OCI-LY3 (cell line): ENCODE data around the gene ATP6V0C.
A peak's percentile ranks its signal among the peaks of the same experiment; 100 is the strongest.

Experiments
- H2AFZ ChIP-seq: fragments of 200-600, 300-600 bp; shearing (Covaris generic); 2 replicates; pipeline ENCODE4 v1.6.0; 2014; ENCODE audit warnings: antibody characterized with exemption, low read depth, low read length
- H3K27ac ChIP-seq: fragments of 200-600, 300-600 bp; sonication (generic); 2 replicates; pipeline ENCODE4 v1.5.1; 2014; ENCODE audit warnings: mild to moderate bottlenecking, low read length, moderate library complexity, mixed read lengths
- H3K27me3 ChIP-seq: fragments of 200-600, 300-600 bp; sonication (generic); 2 replicates; pipeline ENCODE4 v1.6.1; 2014; ENCODE audit warnings: low read depth, low read length, mixed read lengths
- H3K36me3 ChIP-seq: fragments of 200-600, 300-600 bp; sonication (generic); replicated peaks from 2 replicates; pipeline ENCODE3; 2014; ENCODE audit warnings: low read depth, low read length, mixed read lengths
- H3K4me1 ChIP-seq: fragments of 300-600, 200-600 bp; sonication (generic); 2 replicates; pipeline ENCODE4 v1.6.1; 2014; ENCODE audit warnings: low read length, mixed read lengths
- H3K4me2 ChIP-seq: fragments of 200-600, 300-600 bp; sonication (generic); 2 replicates; pipeline ENCODE4 v1.6.1; 2014; ENCODE audit warnings: low read length, mixed read lengths
- H3K4me3 ChIP-seq: fragments of 300-600, 200-600 bp; sonication (generic); 2 replicates; pipeline ENCODE4 v1.5.1; 2014; ENCODE audit warnings: antibody characterized with exemption, mild to moderate bottlenecking, low read length, moderate library complexity
- H3K79me2 ChIP-seq: fragments of 300-600, 200-600 bp; shearing (Covaris generic); 2 replicates; pipeline ENCODE4 v1.6.1; 2014; ENCODE audit warnings: mild to moderate bottlenecking, low read length, mixed read lengths
- H3K9ac ChIP-seq: fragments of 300-600, 200-600 bp; shearing (Covaris generic); 2 replicates; pipeline ENCODE4 v1.6.0; 2014; ENCODE audit warnings: mild to moderate bottlenecking, low read length, moderate library complexity
- H3K9me3 ChIP-seq: fragments of 200-600, 300-600 bp; shearing (Covaris generic); 2 replicates; pipeline ENCODE4 v1.6.1; 2014; ENCODE audit warnings: low read length, mixed read lengths; ENCODE audit not compliant: insufficient read depth
- H4K20me1 ChIP-seq: fragments of 200-600, 300-600 bp; sonication (generic); 2 replicates; pipeline ENCODE4 v1.6.1; 2016; ENCODE audit warnings: low read length, mixed read lengths; ENCODE audit not compliant: insufficient read depth
- EZH2phosphoT487 ChIP-seq: fragments of 200-600 bp; shearing (Covaris generic); IDR thresholded peaks from 2 replicates; pipeline ENCODE4 v1.6.1; 2018; ENCODE audit warnings: antibody characterized with exemption, mixed run types, low read depth
- TF ChIP-seq, protein P1 (sequence below): fragments of 200-600, 300-600 bp; sonication (generic); IDR thresholded peaks from 2 replicates; pipeline ENCODE4 v1.5.1; 2014; ENCODE audit warnings: antibody characterized with exemption, low read length, low read depth

ATP6V0C gene

DNA sequence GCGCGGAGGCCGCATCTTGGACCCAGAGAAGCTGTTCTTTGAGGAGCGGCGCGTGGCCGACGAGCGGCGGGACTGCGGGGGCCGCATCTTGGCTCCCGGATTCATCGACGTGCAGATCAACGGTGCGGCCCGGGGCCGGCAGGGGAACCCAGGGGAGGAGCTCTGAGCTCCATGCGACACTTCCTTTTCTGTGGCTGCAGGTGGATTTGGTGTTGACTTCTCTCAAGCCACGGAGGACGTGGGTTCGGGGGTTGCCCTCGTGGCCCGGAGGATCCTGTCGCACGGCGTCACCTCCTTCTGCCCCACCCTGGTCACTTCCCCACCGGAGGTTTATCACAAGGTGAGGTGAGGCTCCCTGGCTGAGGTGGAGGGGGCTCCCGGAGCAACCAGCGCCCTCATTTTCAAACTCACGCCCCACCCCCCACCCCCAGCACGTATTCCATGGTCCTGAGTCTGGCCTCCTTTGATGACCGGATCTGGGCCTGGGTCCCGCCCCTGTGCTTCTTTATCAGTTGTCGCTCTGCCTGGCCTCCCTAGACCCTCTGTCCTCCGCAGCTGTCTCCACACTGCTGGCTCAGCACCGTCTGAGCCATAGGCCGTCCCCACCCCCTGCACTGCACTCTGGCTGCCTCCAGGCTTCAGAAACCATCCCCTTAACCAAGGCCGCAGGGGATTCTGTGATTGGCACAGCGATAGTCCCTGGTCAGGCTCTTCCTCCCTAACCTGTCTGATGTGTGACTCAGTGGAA is 7.2 kb downstream of the ATP6V0C start:
- Histone ChIP-seq H3K4me1 (peaks cover 22% of the 10 kb centered on the region), H3K79me2 (peaks cover 49% of the 10 kb centered on the region), H3K36me3 (peaks cover 15% of the 10 kb centered on the region), H4K20me1 (peaks cover 40% of the 10 kb centered on the region), H2AFZ (no peak overlapping the region), H3K9me3 (no peaks in the 10 kb centered on the region), H3K27me3 (no peaks in the 10 kb centered on the region), H3K9ac (peak overlapping the region; percentile 62), H3K4me2 (peak overlapping the region; percentile 94), H3K4me3 (peak overlapping the region; percentile 95), H3K27ac (no peak overlapping the region)
- no peak for TF ChIP-seq EZH2phosphoT487
- TF ChIP-seq, protein P1, sequence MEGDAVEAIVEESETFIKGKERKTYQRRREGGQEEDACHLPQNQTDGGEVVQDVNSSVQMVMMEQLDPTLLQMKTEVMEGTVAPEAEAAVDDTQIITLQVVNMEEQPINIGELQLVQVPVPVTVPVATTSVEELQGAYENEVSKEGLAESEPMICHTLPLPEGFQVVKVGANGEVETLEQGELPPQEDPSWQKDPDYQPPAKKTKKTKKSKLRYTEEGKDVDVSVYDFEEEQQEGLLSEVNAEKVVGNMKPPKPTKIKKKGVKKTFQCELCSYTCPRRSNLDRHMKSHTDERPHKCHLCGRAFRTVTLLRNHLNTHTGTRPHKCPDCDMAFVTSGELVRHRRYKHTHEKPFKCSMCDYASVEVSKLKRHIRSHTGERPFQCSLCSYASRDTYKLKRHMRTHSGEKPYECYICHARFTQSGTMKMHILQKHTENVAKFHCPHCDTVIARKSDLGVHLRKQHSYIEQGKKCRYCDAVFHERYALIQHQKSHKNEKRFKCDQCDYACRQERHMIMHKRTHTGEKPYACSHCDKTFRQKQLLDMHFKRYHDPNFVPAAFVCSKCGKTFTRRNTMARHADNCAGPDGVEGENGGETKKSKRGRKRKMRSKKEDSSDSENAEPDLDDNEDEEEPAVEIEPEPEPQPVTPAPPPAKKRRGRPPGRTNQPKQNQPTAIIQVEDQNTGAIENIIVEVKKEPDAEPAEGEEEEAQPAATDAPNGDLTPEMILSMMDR = no peak

DNA sequence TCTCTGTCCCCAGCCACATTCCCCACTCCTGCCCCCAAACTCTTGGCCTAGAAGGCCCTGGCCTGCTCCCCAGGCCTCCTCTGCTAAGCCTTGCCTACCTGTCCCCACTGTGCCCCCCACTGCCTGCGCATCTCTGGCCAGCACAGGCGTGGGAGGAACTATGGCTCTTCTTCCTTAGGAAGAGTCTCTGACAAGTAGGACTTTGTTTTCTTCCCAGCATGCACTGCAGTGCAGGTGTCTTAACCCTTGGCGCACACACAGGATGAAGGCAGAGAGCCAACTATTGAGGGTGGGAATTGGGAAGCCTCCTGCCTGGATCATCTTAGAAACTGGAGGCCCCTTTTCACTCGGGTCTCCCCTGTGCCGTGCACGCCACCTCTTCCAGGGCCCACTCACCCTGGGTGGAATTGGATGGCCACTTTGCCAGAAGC is 10.1 kb downstream of the ATP6V0C start:
- no peak for TF ChIP-seq EZH2phosphoT487
- TF ChIP-seq, protein P1 = no peak
- Histone ChIP-seq H3K36me3 (peaks cover 16% of the 10 kb centered on the region), H3K9me3 (no peaks in the 10 kb centered on the region), H4K20me1 (peaks cover 12% of the 10 kb centered on the region), H2AFZ (no peak overlapping the region), H3K4me2 (no peak overlapping the region), H3K9ac (no peak overlapping the region), H3K4me3 (no peak overlapping the region), H3K27ac (no peak overlapping the region), H3K27me3 (no peaks in the 10 kb centered on the region), H3K79me2 (peaks cover 20% of the 10 kb centered on the region), H3K4me1 (peaks cover 10% of the 10 kb centered on the region; the same call in 1 of the 2 replicates)

DNA sequence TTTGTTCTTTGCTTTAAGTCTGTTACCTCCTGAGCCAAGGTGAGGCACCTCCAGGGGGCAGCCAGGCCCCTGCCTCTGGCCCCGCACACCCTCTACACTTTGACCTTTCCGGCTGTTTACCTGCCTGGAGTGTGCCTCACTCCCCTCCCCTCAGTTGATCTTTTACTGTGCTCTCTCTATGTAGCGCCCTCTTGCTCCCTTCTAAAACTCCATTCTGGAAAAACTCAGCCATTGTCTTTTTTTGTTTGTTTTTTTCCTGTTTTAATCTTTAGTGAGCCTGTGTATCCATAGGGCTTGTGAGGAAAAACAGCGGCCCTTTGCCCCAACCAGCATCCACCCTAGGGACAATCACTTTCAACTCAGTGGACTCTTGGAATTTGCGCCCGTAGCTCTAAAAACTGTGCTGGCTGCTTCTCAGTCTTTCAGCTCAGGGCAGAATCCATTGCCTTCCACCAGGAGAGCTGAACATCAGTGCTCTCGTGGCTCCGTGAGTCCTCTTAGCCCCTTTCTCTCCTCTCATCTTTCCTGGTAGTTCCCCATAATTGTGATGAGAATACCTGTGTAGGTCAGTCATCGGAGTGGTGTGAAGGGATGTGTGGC is 10.7 kb downstream of the ATP6V0C start:
- no peak overlapping the region for H3K9ac ChIP-seq
- no peak for TF ChIP-seq EZH2phosphoT487
- TF ChIP-seq, protein P1 = no peak
- no peak overlapping the region for H2AFZ ChIP-seq
- H3K27ac ChIP-seq = no peak overlapping the region
- H4K20me1 ChIP-seq = peaks cover 5% of the 10 kb centered on the region; the same call in 1 of the 2 replicates
- peaks cover 10% of the 10 kb centered on the region; the same call in 1 of the 2 replicates for H3K4me1 ChIP-seq
- no peaks in the 10 kb centered on the region for H3K27me3 ChIP-seq
- H3K4me2 ChIP-seq = no peak overlapping the region
- H3K4me3 ChIP-seq = no peak overlapping the region
- peaks cover 19% of the 10 kb centered on the region for H3K36me3 ChIP-seq
- H3K9me3 ChIP-seq = no peaks in the 10 kb centered on the region
- H3K79me2 ChIP-seq = peaks cover 14% of the 10 kb centered on the region

DNA sequence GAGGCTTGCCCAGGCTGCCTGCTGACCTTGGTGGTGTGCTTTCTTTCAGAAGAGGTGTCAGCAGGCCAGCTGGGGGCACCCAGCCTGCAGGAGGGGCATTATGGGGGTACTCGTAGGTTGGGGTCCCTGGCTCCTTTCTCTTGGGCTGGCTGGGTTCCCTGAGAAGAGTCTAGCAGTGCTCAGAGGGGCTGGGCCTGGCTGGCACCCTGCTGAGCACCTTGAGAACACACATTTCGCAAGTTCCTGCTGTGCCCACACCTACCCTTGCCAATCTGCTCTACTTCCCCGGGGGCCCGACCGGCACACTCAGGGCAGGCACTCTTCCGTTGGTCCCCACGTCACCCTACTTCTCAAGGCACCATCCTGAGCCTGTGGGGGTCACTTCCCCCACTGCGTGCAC is 12.4 kb downstream of the ATP6V0C start:
- no peak overlapping the region for H3K27ac ChIP-seq
- no peak overlapping the region for H3K4me2 ChIP-seq
- TF ChIP-seq EZH2phosphoT487 = no peak
- TF ChIP-seq, protein P1 = no peak
- no peak overlapping the region for H2AFZ ChIP-seq
- H4K20me1 ChIP-seq = no peaks in the 10 kb centered on the region
- no peak overlapping the region for H3K9ac ChIP-seq
- peaks cover 3% of the 10 kb centered on the region for H3K79me2 ChIP-seq
- peaks cover 22% of the 10 kb centered on the region for H3K36me3 ChIP-seq
- H3K4me3 ChIP-seq = no peak overlapping the region
- H3K9me3 ChIP-seq = no peaks in the 10 kb centered on the region
- H3K27me3 ChIP-seq = no peaks in the 10 kb centered on the region
- H3K4me1 ChIP-seq = peaks cover 6% of the 10 kb centered on the region; the same call in 1 of the 2 replicates
